ENCODE measurements around the gene HOXD9.
A peak's percentile ranks its signal among the peaks of the same experiment; 100 is the strongest.

HOXD9 gene

GRCh38 chr2:176085861-176086771 lies 36.4 kb upstream of the HOXD9 start:
- no peak for DNase-seq

- DNase-seq: no peak
These were observed 35.0 kb upstream of the HOXD9 start for GRCh38 chr2:176087330-176088047.

GRCh38 chr2:176088048-176088936 lies 34.2 kb upstream of the HOXD9 start:
- DNase-seq: peak in 1 of 2 donors; percentile 14

GRCh38 chr2:176088937-176089842 lies 33.3 kb upstream of the HOXD9 start:
- DNase-seq: no peak

GRCh38 chr2:176089843-176090395 lies 32.6 kb upstream of the HOXD9 start:
- DNase-seq: no peak

- no peak for DNase-seq
These were observed 31.7 kb upstream of the HOXD9 start for GRCh38 chr2:176090862-176091261.

GRCh38 chr2:176091329-176092258 lies 30.9 kb upstream of the HOXD9 start:
- DNase-seq: no peak

GRCh38 chr2:176092270-176093144 lies 30.0 kb upstream of the HOXD9 start, which contains the start of gene HOXD13:
TSS of gene HOXD13 (plus strand) at chr2:176092721. CDS start at chr2:176092891, 170 bp downstream.
- DNase-seq: no peak

GRCh38 chr2:176093145-176093897 lies 29.2 kb upstream of the HOXD9 start:
- no peak for DNase-seq

- DNase-seq: no peak
These were observed 28.6 kb upstream of the HOXD9 start for GRCh38 chr2:176093898-176094249.

- no peak for DNase-seq
These were observed 28.2 kb upstream of the HOXD9 start for GRCh38 chr2:176094349-176094748.

- DNase-seq: no peak
These were observed 27.1 kb upstream of the HOXD9 start for GRCh38 chr2:176095421-176095820.

- DNase-seq: no peak
These were observed 26.1 kb upstream of the HOXD9 start for GRCh38 chr2:176096243-176096985.

- peak; percentile 56 to 62 for DNase-seq
These were observed 25.3 kb upstream of the HOXD9 start for GRCh38 chr2:176096986-176097819.

GRCh38 chr2:176097820-176098365 lies 24.6 kb upstream of the HOXD9 start:
- DNase-seq: no peak

- DNase-seq: no peak
These were observed 24.0 kb upstream of the HOXD9 start for GRCh38 chr2:176098366-176099158.

All from CD4-positive, alpha-beta T cell treated with Interleukin-1 beta for 1 hour (primary cell).